Measurements from ENCODE around the gene SUCO.

Gene SUCO

GRCh38 chr1:172515436-172515835 lies 17.5 kb upstream of the SUCO start:
- DNase-seq (ENCODE audit: low read depth in 2 of 2), result no peak

- DNase-seq (ENCODE audit: low read depth in 2 of 2), result no peak
These were observed 17.0 kb upstream of the SUCO start for GRCh38 chr1:172515927-172516326.

DNA sequence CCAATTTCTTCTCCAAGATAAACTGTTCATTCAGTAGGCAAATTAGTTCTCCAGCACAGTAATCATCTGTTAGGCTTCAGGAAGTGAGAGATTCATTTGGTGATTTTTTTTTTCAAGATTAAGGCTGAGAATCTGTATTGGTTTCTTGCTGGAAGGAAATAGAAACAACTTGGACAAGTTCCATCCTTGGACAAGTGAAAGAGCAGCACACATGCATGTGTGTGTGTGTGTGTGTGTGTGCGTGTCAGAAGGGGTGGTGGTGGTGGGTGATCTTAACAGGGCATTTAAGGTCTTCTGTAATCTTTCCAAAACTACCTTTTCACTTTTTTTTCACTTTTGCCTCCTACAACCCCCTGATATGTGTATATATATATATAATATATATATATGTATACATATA lies 15.9 kb upstream of the SUCO start:
- no peak for DNase-seq (ENCODE audit: low read depth in 2 of 2)

- no peak for DNase-seq (ENCODE audit: low read depth in 2 of 2)
These were observed 15.4 kb upstream of the SUCO start for GRCh38 chr1:172517545-172517944.

DNA sequence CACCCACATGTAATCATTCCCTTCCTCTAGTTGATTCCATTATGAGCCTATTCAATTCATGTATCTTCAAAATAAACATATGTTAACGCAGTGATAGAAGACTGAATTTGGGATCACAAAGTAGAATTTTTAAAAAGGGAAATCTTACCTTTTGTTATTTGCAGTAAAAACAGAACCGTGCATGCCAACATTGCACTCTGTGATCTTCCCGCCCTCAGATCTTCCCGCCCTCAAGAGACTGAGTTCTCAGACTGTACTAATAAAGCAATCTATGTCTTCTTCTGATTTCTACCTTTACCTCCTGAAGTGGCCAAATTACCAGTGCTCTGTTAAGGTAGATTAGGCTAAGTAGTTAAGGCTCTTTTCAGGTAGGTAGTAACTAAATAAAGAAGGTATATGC lies 3.6 kb upstream of the SUCO start:
- DNase-seq (ENCODE audit: low read depth in 2 of 2), result no peak

- no peak for DNase-seq (ENCODE audit: low read depth in 2 of 2)
These were observed 3.0 kb upstream of the SUCO start for GRCh38 chr1:172530000-172530399.

- DNase-seq (ENCODE audit: low read depth in 2 of 2), result no peak
These were observed 1.4 kb upstream of the SUCO start for GRCh38 chr1:172531412-172532182.

GRCh38 chr1:172532183-172532699 lies 709 bp upstream of the SUCO start:
- peak; percentile 59 to 82 for DNase-seq (ENCODE audit: low read depth in 2 of 2)

- peak; percentile 16 to 27 for DNase-seq (ENCODE audit: low read depth in 2 of 2)
These were observed 682 bp downstream of the SUCO start for GRCh38 chr1:172533513-172534151.

DNA sequence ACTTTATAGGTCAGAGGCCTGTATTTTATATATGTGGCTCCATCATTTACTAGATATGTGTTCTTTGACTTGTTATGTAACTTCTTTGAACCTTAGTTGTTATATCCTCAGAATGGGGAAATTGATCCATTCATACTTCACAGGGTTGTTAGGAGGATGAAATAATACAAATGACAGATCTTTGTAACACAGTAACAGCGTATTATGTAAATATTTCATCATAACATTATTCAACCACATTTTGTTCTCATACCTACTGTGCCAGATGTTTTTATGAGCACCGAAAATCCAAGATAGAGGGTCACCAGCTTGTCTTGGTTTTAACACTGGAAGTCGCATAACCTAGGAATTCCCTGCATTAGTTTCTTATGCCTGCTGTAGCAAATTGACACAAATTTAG lies 3.3 kb downstream of the SUCO start:
- no peak for DNase-seq (ENCODE audit: low read depth in 2 of 2)

GRCh38 chr1:172537366-172537765 lies 4.4 kb downstream of the SUCO start:
- DNase-seq (ENCODE audit: low read depth in 2 of 2), result no peak

GRCh38 chr1:172537827-172538391 lies 5.0 kb downstream of the SUCO start:
- no peak for DNase-seq (ENCODE audit: low read depth in 2 of 2)

DNA sequence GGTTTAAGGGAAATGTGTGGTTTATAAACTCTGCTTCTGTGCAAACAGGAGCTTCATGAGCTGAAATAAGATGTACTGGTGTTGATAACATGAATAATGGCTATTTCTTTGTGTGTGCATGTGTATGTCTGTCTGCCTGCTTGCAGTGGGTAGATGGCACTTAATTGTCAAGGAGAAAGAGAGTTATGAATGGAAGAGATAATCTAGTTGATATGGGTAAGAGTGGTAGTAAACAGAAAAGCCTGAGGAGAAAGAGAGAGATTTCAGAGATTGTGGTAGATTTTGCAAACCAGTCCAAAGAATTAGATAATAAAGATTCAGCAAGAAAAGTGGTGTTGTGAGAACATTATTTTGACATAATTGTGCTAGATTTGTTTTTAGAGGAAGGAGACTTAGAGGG lies 7.7 kb downstream of the SUCO start:
- DNase-seq (ENCODE audit: low read depth in 2 of 2), result no peak

GRCh38 chr1:172544481-172545104 lies 11.6 kb downstream of the SUCO start:
- no peak for DNase-seq (ENCODE audit: low read depth in 2 of 2)

DNA sequence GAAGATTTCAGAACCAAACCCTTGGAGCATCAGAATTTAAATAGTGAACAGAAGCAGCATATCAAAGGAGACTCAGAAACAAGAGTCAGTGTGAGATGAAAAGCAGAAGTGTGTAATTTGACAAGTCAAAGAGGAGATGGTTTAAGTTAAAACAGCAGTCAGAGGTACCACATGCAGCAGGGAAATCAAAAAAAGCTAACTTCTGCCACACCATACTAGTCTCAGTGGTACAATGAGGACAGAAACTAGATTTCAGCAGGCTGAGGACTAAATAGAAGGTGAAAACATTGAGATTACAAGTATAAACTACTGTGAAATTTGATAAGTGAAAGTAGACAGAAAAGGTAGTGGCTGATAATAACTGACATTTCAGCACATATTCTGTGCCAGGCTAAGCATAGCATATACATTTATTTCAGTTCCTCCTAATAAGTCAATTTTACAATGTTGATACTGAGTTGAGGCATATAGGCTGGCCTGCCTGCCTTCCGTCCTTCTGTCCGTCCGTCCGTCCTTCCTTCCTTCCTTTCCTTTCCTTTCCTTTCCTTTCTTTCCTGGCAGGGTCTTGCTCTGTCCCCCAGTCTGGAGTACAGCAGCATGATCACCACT lies 12.6 kb downstream of the SUCO start:
- DNase-seq (ENCODE audit: low read depth in 2 of 2), result no peak

DNA sequence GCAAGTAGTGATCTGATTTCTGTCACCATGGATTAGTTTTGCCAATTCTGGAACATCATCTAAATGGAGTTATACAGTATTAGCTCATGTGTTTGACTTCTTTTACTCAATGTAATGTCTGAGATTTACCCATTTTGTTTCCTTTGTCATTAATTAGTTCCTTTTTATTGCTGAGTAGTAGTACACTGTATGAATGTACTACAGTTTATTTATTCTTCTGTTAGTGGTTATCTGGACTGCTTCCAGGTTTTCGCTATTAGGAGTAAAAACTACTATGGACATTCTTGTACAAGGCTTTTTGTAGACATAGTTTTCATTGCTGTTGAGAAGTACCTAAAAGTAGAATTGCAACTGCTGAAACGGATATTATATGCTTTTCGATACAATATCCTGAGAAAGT lies 14.1 kb downstream of the SUCO start:
- no peak for DNase-seq (ENCODE audit: low read depth in 2 of 2)

GRCh38 chr1:172549621-172550280 lies 16.8 kb downstream of the SUCO start:
- DNase-seq (ENCODE audit: low read depth in 2 of 2), result no peak

DNA sequence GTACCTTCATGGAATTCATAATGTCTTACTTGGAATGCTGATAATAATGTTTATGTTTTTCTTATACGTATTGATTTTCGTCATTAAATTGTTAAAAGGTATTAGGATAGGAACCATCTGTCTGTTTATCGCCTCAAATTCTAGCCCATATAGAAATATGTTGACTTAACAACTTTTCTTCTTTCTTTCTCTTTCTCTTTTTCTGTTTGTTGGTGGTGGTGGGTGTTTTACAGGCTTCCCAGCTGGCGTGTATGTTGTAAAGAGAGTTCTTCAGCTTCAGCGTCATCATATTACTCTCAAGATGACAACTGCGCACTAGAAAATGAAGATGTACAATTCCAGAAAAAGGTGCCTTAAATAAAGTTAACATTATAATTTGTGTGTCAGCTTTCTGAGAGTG lies 18.3 kb downstream of the SUCO start:
- DNase-seq (ENCODE audit: low read depth in 2 of 2), result no peak

- DNase-seq (ENCODE audit: low read depth in 2 of 2), result no peak
These were observed 22.0 kb downstream of the SUCO start for GRCh38 chr1:172554915-172555314.

GRCh38 chr1:172556461-172556860 lies 23.5 kb downstream of the SUCO start:
- no peak for DNase-seq (ENCODE audit: low read depth in 2 of 2)

GRCh38 chr1:172557270-172557669 lies 24.3 kb downstream of the SUCO start:
- DNase-seq (ENCODE audit: low read depth in 2 of 2), result no peak
